Stimulated activated CD8-positive, alpha-beta memory T cell treated with anti-CD3 and anti-CD28 coated beads, Interleukin-2, amount 100 ng/mL, for 48 hours (primary cell): ENCODE data around the gene VRK1.
"Not testable (repeated sequence)": the region's sequence is repeated elsewhere in the genome, so short reads cannot be mapped to it uniquely, and the experiment has no call there.

Experiments used
- DNase-seq, 2 donors: peaks; one replicate each; pipeline ENCODE4 v3.0.0-alpha.2; 2020; ENCODE audit warnings: low read depth in 2 of 2

Gene VRK1, protein sequence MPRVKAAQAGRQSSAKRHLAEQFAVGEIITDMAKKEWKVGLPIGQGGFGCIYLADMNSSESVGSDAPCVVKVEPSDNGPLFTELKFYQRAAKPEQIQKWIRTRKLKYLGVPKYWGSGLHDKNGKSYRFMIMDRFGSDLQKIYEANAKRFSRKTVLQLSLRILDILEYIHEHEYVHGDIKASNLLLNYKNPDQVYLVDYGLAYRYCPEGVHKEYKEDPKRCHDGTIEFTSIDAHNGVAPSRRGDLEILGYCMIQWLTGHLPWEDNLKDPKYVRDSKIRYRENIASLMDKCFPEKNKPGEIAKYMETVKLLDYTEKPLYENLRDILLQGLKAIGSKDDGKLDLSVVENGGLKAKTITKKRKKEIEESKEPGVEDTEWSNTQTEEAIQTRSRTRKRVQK

DNA sequence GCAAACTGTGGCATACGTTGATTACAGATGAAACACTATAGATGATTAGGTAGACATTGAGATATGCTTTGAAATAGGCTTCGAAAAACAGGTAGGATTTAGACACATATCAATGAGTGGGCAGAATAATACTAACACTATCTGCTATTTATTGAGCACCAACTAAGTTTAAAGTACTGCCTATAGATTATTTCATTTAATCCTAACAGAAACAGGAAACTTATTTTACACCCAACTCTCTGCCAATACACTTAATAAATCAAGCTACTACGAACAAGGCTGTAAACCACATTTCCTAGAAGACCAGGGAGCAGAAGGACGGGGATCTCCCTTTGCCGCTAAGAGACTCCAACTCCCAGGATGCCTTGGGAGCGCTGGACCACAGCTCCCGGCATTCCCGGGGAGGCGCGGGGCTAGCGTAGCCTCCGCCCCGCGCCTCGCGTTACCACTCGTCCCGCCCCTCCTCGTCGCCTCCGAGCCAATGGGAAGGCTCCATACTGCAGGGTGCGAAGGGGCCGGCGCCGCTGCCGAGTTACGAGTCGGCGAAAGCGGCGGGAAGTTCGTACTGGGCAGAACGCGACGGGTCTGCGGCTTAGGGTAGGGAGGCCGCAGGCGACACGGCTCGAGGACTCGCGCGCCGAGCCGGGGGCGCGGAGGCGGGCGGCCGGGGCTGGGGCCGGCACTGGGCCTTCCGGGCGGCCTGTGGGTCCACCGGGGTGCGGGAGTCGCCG is at the start of gene VRK1:
TSS of gene VRK1 (plus strand) at position 532 of the 731 bp plus-strand sequence. CDS start 36,090 bp downstream, outside the sequence.
- peak; percentile 92 for DNase-seq

DNA sequence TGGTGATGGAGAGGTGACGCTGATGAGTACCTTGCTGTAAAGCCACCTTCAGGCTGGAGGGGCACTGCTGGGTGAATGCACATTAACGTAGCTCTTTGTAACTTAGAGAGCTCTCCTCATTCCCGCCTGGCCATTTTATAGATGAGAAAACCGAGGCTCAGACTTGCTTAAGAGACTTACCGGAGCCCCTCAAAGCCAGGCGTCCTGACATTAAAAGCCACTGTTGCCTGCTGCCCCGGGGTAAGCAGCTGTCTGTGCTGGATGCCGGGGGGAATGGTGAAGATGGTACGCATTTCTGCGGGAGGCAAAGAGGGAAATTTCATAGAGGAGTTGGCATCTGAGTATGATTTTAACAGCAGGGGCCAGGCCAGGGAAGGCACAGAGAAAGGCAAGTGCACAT is 49.6 kb upstream of the VRK1 start:
- DNase-seq: no peak

DNA sequence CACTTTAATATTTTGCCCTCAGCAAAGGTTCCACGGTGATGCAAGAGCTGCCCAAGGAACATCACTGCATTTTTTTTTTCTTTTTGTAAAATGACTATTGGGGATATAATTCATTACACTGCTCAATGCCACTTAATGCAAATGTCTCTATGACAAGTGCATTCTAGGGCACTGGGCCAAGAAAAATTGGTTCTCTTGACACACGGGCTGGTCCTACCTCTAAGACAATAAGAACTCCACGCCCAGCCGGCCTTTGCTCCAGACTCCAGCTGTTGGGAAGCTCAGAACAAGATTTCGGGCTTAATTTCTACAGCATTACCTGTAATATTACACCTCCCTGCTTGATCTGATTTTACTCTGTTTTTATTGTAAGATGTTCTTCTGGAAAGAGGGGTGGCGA is 48.8 kb upstream of the VRK1 start:
- no peak for DNase-seq

- DNase-seq: no peak
Measured at GRCh38 chr14:96751505-96751904, 45.7 kb upstream of the VRK1 start.

GRCh38 chr14:96752125-96752524 is 45.1 kb upstream of the VRK1 start:
- no peak for DNase-seq

DNA sequence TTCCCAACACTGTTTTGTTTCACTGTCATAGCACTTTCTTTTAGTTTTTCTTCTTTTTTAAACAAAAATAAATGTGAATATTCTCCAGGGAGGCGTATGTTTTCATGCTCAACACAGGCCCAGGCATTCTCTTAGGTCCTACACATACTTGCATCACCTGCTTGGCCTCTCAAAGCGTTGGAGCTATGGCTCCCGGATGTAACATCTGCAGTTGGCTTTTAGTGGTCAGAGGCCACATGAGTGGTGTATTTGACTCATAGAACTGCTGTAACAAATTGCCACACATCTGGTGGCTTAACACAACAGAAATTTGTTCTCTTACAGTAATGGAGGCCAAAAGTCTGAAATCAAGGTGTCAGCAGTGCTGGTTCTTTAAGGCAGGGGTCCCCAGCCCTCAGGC is 44.6 kb upstream of the VRK1 start:
- DNase-seq: no peak

DNA sequence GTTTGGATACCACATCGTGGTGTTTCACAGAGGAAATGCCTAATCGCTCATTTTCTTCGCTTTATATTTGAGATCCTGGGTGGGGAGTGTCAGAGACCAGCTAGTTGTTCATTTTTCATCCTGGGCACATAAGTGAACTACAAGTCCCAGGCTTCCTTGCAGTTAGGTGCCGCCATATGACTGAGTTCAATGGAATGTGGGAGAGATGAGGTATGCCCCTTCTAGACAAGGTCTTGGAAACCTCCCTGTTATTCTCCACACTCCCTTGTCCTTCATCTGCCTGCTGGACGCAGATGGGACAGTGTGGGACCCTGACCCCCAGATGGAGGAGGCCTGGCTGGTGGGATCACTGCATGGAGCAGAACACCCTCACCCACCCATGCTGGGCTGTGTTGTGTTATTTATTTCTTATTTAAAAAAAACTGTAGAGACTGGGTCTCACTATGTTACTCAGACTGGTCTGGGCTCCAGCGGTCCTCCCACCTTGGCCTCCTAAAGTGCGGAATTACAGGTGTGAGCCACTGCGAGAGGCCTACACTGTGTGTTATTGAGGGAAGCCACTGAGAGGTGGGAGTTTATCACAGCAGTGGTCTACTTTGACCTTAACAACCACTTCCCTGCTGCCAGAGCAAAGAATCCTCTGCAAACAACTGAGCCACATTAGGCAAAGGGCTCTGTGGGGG is 42.9 kb upstream of the VRK1 start:
- DNase-seq: no peak

DNA sequence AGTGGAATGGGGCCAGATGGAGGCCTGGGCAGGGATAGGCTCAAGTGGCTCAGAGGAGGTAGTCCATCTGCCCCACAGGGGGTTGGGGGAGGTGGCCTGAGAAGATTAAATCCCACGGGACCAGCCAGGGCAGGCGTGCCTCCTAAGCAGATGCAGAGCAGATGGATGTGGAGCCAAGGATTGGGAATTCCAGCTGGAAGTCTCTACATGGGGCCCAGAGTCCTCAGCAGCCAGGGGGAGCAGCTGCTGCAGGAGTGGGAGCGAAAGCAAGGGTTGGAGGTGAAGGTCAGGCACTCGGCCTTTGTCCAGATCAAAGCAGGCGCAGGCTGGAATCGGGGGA is 42.4 kb upstream of the VRK1 start:
- no peak for DNase-seq

DNA sequence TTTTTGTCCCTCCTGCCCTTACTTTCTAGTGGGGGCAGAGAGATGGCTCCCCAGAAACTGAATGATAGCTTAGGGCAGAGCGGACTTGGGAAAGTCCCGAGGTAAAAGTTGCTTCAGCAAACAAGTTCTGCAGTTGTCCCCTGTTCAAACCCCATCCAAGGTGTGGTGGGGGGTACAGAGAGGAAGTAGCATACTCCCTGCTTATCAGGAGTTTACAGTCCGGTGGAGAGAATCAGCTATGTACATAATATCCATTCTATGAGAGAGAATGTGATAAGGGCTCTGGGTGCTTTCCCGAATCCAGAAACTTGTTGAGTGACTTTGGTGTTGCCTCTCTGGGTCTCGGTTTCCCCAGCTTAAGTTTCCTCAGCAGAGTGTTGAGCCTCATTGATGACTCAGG is 40.4 kb upstream of the VRK1 start:
- no peak for DNase-seq

DNA sequence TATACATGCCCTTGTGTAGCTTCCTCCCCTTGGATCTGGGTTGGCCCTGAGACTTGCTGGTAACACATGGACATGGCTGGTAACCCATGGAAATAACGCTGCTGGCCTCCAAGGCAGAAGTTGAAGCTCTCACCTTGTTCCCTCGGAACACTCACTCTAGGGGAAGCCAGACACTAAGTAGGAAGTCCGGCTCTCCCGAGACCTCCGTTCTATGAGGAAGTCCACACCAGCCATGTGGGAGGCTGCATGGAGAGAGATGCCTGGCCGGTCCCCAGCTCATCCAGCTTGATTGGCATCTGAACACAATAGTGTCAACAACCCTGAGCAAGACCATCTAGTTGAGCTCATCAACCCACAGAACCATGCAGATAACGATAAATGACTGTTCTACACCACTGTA is 39.7 kb upstream of the VRK1 start:
- DNase-seq: no peak

- no peak for DNase-seq
Measured at GRCh38 chr14:96761066-96761465, 36.1 kb upstream of the VRK1 start.

- DNase-seq: no peak
Measured at GRCh38 chr14:96762650-96763049, 34.5 kb upstream of the VRK1 start.

DNA sequence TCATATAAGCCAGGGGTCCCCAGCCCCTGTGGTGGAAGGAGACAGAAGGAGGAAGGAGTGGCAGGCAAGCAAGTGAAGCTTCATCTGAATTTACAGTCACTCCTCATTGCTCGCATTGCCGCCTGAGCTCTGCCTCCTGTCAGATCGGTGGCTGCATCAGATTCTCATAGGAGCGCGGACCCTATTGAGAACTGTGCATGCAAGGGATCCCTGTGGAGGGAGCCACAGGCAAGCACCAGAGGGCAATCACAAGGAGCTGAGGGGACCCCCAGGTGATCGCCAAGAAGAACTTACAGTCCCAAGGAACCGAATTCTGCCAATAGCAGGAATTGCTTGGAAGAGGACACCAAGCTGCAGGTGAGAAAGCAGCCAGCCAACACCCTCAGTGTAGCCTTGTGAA is 33.2 kb upstream of the VRK1 start:
- no peak for DNase-seq

- not testable (repeated sequence) for DNase-seq
Measured at GRCh38 chr14:96765205-96765604, 32.0 kb upstream of the VRK1 start.

DNA sequence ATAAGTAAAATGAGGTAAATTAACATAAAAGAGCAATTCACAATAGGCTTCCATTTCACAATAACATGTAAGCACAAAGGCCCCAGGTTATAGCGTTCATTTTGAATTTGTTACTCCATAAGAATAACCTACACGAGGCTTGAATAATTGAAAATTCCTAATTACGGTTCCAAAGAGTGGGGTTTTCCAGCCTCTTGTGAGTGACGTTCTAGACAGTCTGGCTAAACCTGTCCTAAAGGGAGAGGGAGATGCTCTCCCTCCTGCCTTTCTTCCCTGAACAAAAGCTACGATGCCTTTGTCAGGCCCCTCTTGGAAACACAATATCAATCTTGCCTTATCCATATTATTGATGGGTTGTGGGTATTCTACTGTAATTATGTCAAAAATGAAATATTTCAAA is 24.3 kb upstream of the VRK1 start:
- no peak for DNase-seq

GRCh38 chr14:96776791-96777190 is 20.4 kb upstream of the VRK1 start:
- no peak for DNase-seq

- DNase-seq: no peak
Measured at GRCh38 chr14:96780500-96780899, 16.7 kb upstream of the VRK1 start.

GRCh38 chr14:96781371-96781770 is 15.8 kb upstream of the VRK1 start:
- no peak for DNase-seq

- no peak for DNase-seq
Measured at GRCh38 chr14:96782436-96782835, 14.7 kb upstream of the VRK1 start.

DNA sequence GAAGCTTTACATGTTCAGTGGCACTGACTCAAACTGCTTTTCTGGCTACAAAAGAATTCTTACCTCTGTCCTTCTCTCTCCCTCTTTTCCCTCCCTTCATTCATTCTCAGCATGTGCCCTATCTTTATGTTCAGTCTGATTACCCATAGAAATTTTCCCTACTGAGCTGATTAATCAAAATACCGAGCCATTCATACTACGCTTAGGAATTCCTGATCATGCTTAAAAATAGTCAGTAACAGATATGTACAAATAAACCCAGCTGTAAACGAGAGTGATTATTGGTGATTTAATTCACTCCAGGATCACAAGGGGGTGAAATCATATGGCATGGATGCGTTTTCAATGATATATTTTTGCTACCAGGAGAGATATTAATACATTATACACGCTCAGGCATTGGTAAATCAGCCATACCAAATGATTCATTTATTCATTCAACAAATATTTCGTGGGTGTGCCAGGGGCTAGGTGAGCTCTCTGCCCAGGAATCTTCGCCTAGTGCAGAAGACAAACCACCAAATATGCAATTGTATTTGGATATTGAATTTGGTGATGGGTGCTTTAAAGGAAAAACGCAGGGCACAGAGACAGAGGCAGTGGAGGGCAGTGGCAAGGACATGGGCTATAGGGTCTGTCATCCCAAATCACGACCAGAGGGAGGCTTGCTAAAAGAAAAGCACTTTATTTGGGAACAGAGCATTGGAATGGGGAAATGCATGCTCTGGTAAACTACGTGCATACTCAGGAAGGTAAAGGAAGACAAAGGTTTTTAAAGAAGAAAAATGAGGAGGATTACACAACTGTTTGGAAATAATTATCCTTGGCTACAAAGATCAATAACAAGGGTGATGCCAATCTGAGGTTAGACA is 13.9 kb upstream of the VRK1 start:
- DNase-seq: no peak

- DNase-seq: no peak
Measured at GRCh38 chr14:96783915-96784224, 13.3 kb upstream of the VRK1 start.

DNA sequence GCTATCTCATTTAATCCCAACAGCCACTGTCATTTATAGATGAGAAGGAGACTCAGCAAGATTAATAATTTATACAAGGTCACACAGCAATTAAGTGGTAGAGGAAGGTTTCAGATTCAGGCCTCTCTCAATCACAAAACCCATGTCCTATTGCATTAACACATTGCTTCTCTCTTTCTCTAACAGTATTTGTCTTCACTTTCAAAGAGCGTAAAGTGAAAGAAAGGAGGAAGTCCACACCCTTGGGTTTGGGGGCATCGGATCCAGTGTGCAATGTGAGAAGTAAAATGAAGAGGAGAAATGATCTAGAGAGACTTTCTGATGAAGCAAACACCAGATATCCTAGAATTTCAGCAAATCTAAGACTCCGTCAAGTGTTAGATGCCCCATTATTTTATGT is 7.0 kb upstream of the VRK1 start:
- no peak for DNase-seq
